Testis (tissue), 2 donors: ENCODE results near the gene CNTRL.

Source experiments
- CTCF ChIP-seq, 3 experiments: fragments of 450-650 bp in 2 of 3; fragments of 200-600 bp in 1 of 3; sonication (generic) in 1 of 3; IDR thresholded peaks; one replicate each; pipeline ENCODE4 v1.5.1; 2016 to 2019; ENCODE audit warnings: antibody characterized with exemption in 3 of 3, mild to moderate bottlenecking in 2 of 3, moderate library complexity in 1 of 3
- POLR2A ChIP-seq: fragments of 450-650 bp; IDR thresholded peaks from one replicate; pipeline ENCODE4 v1.6.1; 2017; ENCODE audit warnings: antibody characterized with exemption, mild to moderate bottlenecking, moderate library complexity

DNA sequence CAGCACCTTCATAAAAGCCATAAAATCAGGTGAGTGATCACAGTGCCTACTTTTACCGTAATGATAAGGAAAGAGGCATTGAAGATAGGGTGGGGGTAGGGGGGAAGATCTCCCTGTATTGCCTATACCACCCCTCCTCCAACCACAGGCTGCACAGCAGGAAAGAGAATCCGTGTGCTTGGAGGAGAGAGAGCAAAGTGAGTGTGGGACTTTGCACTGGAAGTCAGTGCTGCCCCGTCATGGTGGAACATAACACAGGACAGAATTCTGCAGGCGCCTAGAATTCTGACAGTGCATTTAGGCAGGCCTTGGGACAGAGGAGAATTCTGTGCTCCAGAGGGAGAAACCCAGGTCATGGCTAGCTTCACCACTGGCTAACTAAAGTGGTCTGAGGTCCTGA lies 21.2 kb upstream of the CNTRL start:
- no peak for TF ChIP-seq CTCF (IDR thresholded peaks at IDR 0.05)
- TF ChIP-seq POLR2A: no peak
